GM13977 (cell line): Measurements from ENCODE around the gene PRM2.
A peak's percentile ranks its signal among the peaks of the same experiment; 100 is the strongest.

Source experiments
- DNase-seq: peaks from one replicate; pipeline ENCODE4 v3.0.0; 2012; ENCODE audit warnings: low spot score
- in situ Hi-C: fragments of 300-500 bp; cut with MboI; formaldehyde crosslinking; loops from one replicate; pipeline ENCODE4 v1.12.0; 2022; ENCODE audit warnings: low sequenced_read_pairs, low pct_unique_long_range_greater_than_20kb, mixed read lengths, inconsistent platforms; ENCODE audit not compliant: unreplicated experiment
- TF ChIP-seq, protein P1 (sequence below): IDR thresholded peaks from 2 replicates; pipeline ENCODE4 v1.5.1; 2012; ENCODE audit warnings: mild to moderate bottlenecking, control low read depth; ENCODE audit not compliant: insufficient read depth; ENCODE audit errors: extremely low read depth, missing control alignments

PRM2 gene

DNA sequence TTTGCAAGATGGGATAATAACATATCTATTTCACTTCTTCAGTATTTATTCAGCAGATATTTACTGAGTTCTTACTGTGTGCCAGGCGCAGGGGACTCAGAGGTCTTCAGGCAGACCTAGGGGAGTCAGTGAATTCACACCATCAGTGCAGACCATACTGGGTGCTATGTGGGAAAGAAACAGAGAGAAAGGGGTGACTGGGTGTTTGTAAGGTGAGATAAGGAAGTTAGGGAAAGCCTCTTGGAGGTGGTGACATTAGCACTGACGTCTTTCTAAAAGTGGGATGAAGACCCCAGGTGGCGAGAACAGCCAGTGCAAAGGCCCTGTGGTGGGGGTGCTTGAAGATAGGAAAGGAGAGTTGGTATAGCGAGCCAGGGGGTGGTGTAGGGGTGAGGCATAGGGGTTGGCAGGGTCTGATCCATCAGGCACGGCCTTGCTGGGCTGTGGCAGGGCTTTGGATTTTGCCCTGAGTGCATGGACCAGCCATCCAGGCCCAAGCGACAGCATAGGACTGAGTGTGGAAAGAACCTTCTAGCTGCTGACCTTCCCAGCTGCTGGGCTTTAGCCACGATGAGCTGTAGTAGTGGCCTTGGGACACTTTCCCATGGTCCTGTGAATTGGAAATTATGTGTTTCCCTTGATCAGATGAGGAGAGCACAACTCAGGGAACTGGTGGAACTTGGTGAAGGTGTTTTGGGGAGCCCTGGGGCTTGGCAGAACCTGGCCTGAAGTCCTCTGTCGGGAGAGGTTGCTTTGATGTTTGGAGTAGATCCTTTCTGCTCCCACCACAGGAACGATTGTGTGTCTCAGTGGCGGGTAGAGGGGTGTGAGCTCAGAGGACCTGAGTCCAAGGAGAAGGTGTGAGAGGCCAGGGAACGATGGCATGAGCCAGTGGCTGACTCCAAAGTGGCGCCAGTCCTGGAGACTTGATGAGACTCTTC lies 16.4 kb downstream of the PRM2 start:
- no peak for DNase-seq
- TF ChIP-seq, protein P1, sequence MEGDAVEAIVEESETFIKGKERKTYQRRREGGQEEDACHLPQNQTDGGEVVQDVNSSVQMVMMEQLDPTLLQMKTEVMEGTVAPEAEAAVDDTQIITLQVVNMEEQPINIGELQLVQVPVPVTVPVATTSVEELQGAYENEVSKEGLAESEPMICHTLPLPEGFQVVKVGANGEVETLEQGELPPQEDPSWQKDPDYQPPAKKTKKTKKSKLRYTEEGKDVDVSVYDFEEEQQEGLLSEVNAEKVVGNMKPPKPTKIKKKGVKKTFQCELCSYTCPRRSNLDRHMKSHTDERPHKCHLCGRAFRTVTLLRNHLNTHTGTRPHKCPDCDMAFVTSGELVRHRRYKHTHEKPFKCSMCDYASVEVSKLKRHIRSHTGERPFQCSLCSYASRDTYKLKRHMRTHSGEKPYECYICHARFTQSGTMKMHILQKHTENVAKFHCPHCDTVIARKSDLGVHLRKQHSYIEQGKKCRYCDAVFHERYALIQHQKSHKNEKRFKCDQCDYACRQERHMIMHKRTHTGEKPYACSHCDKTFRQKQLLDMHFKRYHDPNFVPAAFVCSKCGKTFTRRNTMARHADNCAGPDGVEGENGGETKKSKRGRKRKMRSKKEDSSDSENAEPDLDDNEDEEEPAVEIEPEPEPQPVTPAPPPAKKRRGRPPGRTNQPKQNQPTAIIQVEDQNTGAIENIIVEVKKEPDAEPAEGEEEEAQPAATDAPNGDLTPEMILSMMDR: no peak
- in situ Hi-C loops: loop anchor here (10.0 kb wide), 1 partner anchor 295 kb away; no protein-coding TSS in a partner anchor

DNA sequence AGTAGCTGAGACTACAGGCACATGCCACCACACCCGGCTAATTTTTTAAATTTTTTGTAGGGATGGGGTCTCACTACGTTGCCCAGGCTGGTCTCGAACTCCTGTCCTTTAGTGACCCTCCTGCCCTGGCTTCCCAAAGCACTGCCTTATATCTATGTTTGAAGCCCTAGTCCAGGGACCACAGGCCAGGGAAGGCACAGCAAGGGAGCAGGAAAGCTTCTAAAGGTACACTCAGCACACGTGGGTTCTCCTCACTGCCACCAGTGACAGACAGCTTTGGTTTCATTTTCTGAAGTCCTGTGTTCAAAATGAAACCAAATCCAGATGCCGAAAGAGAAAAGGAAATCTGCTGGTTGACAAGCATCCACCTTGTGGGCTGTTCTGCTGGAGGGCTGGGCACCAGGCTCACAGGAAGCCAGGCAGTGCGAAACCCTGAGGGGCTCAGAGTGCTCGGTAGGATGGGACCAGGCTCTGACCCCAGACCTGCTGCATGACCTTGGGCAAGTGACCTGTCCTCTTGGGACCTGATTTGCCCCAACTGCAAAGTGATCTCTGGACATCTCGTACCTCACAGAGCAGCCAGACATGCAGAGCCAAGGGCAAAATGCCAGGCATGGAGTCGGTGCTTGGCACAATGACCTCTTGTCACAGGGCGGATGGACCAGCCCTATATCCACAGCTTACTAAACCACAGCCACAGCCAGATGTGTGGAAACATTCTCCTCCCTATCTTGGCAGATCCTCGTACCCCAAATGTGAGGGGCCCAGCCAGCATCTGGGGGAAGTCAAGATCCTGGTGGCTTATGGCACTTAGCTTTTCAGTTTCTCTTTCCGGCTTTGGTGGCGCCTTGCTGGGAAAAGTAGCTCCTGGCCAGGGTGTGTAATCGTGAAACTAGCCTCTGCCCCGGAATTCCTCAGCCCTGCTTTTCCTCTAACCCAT lies 17.5 kb downstream of the PRM2 start:
- peak; percentile 83 for DNase-seq
- in situ Hi-C loops: loop anchor here (10.0 kb wide), 1 partner anchor 294 kb away; no protein-coding TSS in a partner anchor
- TF ChIP-seq, protein P1: no peak

DNA sequence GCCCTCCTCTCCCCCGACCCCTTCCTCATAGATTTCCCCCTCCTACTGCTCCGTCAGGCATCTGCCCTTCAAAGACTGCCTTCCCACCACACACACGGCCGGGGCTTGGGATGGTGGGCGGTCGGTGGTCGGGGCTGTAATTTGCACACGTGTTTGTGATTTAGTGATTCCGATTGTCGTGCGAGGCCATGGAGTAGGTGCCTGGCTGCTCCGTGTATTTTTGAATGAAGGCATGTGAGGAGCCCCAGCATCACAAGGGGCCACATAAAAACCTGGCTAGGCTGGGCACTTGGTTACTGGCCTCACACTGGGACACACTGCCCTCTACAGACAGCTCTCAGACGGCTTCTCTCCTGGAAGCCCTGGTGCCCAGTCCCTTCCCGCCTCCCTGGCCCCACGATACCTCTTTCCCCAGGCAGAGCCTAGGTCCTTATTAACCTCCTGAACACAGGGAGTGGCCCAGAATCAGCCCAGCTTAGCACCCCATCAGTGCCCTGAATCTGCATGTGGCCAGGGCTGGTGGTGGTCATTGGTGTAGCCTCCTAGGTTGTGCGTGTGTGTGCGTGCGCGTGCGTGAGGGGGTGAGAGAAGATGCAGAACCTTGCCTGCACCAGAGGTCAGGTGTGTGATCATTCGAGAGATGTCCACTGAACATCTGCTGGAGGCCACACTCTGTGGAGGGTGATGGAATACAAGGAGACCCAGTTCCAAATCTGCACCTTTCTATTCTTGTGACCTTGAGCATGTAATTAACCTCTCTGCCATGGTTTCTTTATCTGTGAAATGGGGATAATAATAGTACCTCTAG lies 18.9 kb downstream of the PRM2 start:
- peak; percentile 74 for DNase-seq
- TF ChIP-seq, protein P1: peak; percentile 68
- in situ Hi-C loops: loop anchor here (10.0 kb wide), 1 partner anchor 293 kb away; no protein-coding TSS in a partner anchor

DNA sequence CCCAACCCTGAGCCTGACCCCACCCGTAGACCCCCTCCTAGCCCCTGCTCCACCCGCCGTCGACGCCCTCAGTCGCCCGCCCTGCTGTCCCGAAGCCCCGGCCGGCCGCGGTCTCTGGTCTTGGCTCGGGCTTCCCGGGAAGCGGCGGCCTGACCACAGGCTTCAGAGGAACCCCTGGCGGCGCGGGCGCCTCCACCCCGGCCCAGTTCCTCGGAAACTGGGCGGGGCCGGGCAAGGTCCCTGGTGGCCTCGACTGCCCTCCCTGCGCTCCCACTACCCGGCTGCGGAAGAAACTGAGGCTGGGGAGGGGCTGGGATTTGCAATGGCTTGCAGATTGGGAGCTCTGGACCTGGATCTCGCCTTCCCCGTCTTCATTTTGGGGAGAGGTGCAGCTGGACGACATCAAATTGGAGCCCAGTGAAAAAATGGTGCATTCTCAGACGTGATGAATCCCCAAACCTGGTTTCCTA lies 19.6 kb downstream of the PRM2 start:
- TF ChIP-seq, protein P1: no peak
- in situ Hi-C loops: loop anchor here (10.0 kb wide), 1 partner anchor 292 kb away; no protein-coding TSS in a partner anchor
- no peak for DNase-seq

DNA sequence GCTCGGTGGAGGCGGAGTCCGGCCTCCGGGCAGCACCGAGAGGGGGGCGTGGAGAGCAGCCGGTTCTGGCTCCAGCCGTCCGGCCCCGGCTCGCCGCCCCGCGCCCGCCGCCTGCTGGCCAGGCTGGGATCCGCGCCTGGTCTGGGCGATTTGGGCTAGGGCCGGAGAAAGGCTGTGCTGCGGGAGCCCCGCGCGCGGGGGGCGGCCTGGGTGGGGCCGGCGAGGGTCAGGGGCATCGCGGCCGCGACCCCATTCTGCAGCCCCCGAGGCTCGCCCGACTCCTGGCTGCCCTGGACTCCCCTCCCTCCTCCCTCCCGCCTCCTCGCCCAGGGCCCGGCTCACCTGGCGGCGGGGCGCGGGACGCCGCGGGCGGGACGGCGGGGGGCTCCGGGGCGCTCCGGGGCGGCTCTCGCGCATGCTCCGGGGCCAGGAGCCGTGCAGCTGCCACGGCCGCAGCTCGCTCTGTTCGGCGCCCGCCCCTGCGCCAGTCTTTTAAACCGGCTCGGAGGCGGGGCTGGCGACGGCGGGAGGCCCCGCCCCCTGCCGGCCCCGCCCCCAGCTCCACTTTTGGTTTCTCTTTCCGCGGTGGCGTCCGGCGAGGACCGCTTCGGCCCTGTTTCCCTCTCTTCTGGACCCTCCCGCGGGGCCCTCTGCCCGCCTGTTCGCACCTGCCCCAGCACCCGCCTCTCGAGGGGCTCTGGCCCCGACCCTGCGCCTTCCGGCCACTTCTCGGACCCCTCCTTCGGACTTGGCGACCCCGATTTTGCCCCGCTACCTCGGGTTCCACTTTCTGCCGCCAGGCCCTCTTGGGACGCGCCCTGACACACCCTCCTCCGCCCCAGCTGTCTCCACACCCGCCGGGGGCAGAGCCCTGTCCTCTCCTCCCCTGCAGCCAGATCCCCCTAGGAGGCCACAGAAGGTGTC lies 20.3 kb downstream of the PRM2 start, which contains the start of gene SOCS1:
SOCS1 (minus strand) TSS at position 468 of the 924 bp plus-strand sequence. CDS start 726 bp downstream, outside the sequence.
- TF ChIP-seq, protein P1: peak; percentile 91
- in situ Hi-C loops: loop anchor here (10.0 kb wide), 1 partner anchor 291 kb away; no protein-coding TSS in a partner anchor
- peak; percentile 95 for DNase-seq
